GM12878 (cell line): Measurements from ENCODE around the gene COL26A1. TPM values are rescaled to one million over a fixed set of nuclear protein-coding genes. Genes with fewer than 3 reads are reported as not detected.

ENCODE experiments used
- ATAC-seq: fragments of 200-7000 bp; cut with Tn5 transposase; 3 replicates; pipeline ENCODE4 v1.9.1; 2020; ENCODE audit warnings: mild to moderate bottlenecking, moderate library complexity
- BruUV-seq: library from RNA; stranded (reverse); fragments of 400-500 nt; replicated peaks from 2 replicates; lab custom pipeline; 2021; lab: Mats Ljungman, UMichigan
- CTCF ChIA-PET: fragments of 300-600 bp; sonication (Branson Sonifier 250); formaldehyde crosslinking; extraction: SDS; loops from one replicate; lab custom pipeline; 2021; ENCODE audit warnings: inconsistent platforms; lab: Yijun Ruan, JAX
- POLR2A ChIA-PET: fragments of 350-600 bp; formaldehyde crosslinking; extraction: SDS; loops from one replicate; lab custom pipeline; 2021; ENCODE audit warnings: inconsistent platforms; lab: Charles Lee
- RAD21 ChIA-PET: fragments of 300-600 bp; sonication (Branson Sonifier 250); formaldehyde crosslinking; loops from one replicate; lab custom pipeline; 2023; ENCODE audit warnings: antibody characterized with exemption; ENCODE audit not compliant: unreplicated experiment; lab: Charles Lee
- SMC1A ChIA-PET: fragments of 300-600 bp; sonication (Branson Sonifier 250); formaldehyde crosslinking; loops from one replicate; lab custom pipeline; 2023; ENCODE audit not compliant: unreplicated experiment, uncharacterized antibody; lab: Charles Lee
- DNase-seq: peaks from one replicate; pipeline ENCODE4 v3.0.0-alpha.2; 2011; ENCODE audit warnings: low read depth, low spot score
- FAIRE-seq: peaks from 3 replicates; lab custom pipeline; 2011; peaks lifted over from hg19 to GRCh38; lab: Jason Lieb, UNC
- H2AFZ ChIP-seq: 2 replicates; pipeline ENCODE4 v1.6.0; 2011; ENCODE audit warnings: low read depth, low read length, control low read depth; ENCODE audit not compliant: control insufficient read depth
- H3K27ac ChIP-seq: 2 replicates; pipeline ENCODE4 v1.5.1; 2011; ENCODE audit warnings: control low read depth; ENCODE audit not compliant: control insufficient read depth, insufficient read depth
- H3K27me3 ChIP-seq, 2 experiments: replicated peaks in 1 of 2; 2 replicates each; pipeline versions ENCODE4 v1.6.0 to v1.6.1; 2011; ENCODE audit warnings: low read length in 1 of 2; ENCODE audit not compliant: control insufficient read depth in 2 of 2, insufficient read depth in 2 of 2
- H3K36me3 ChIP-seq, 2 experiments: 2 replicates each; pipeline ENCODE4 v1.5.1; 2011; ENCODE audit warnings: low read length in 1 of 2; ENCODE audit not compliant: control insufficient read depth in 2 of 2, insufficient read depth in 2 of 2
- H3K4me1 ChIP-seq: 2 replicates; pipeline ENCODE4 v1.6.1; 2011; ENCODE audit warnings: mild to moderate bottlenecking, low read length, moderate library complexity, mixed read lengths; ENCODE audit not compliant: control insufficient read depth, insufficient read depth
- H3K4me2 ChIP-seq: 2 replicates; pipeline ENCODE4 v1.6.0; 2011; ENCODE audit warnings: control low read depth; ENCODE audit not compliant: control insufficient read depth, insufficient read depth
- H3K4me3 ChIP-seq: fragments of 200-600 bp; sonication (generic); 2 replicates; pipeline ENCODE4 v1.5.1; 2016
- H3K79me2 ChIP-seq: 2 replicates; pipeline ENCODE4 v1.6.0; 2011; ENCODE audit warnings: low read length; ENCODE audit not compliant: control insufficient read depth, insufficient read depth
- H3K9ac ChIP-seq: 2 replicates; pipeline ENCODE4 v1.8.0; 2011; ENCODE audit warnings: low read length, control low read depth, mixed read lengths; ENCODE audit not compliant: control insufficient read depth, insufficient read depth
- H3K9me3 ChIP-seq: replicated peaks from 3 replicates; pipeline ENCODE4 v1.5.1; 2011; ENCODE audit warnings: mild to moderate bottlenecking, low read length; ENCODE audit not compliant: control insufficient read depth, insufficient read depth
- H4K20me1 ChIP-seq: 2 replicates; pipeline ENCODE4 v1.6.0; 2011; ENCODE audit not compliant: control insufficient read depth, insufficient read depth
- GABPA ChIP-seq: IDR thresholded peaks from 2 replicates; pipeline ENCODE4 v1.6.1; 2014; ENCODE audit warnings: antibody characterized with exemption, low read depth, mild to moderate bottlenecking, inconsistent platforms
- HDGF ChIP-seq: fragments of 450-650 bp; IDR thresholded peaks from 2 replicates; pipeline ENCODE4 v1.6.1; 2016; ENCODE audit warnings: antibody characterized with exemption
- KDM1A ChIP-seq: fragments of 200-600 bp; sonication (generic); IDR thresholded peaks from 2 replicates; pipeline ENCODE4 v1.6.1; 2016; ENCODE audit warnings: borderline replicate concordance
- POU2F2 ChIP-seq: IDR thresholded peaks from 3 replicates; pipeline ENCODE4 v1.6.1; 2011; ENCODE audit warnings: low read depth, mild to moderate bottlenecking, low read length, borderline replicate concordance
- SMAD5 ChIP-seq: IDR thresholded peaks from 2 replicates; pipeline ENCODE4 v1.6.1; 2016; ENCODE audit warnings: antibody characterized with exemption, low read depth
- SMC3 ChIP-seq: IDR thresholded peaks from 2 replicates; pipeline ENCODE4 v1.6.1; 2011; ENCODE audit warnings: low read length, improper control_type of control experiment, borderline replicate concordance
- SUPT20H ChIP-seq: IDR thresholded peaks from 2 replicates; pipeline ENCODE4 v1.6.1; 2011; ENCODE audit warnings: low read depth, mild to moderate bottlenecking, low read length, moderate library complexity, borderline replicate concordance; ENCODE audit not compliant: control insufficient read depth
- ZNF207 ChIP-seq: fragments of 450-650 bp; IDR thresholded peaks from 2 replicates; pipeline ENCODE4 v1.6.1; 2014; ENCODE audit warnings: antibody characterized with exemption, mild to moderate bottlenecking, borderline replicate concordance
- WGBS: methylation state at CpG from one replicate; pipeline ENCODE4 v1.1.6; 2016; ENCODE audit warnings: low lambda C conversion rate; ENCODE audit not compliant: insufficient replicate concordance, insufficient coverage; ENCODE audit errors: missing lambda C conversion rate; 5-methylcytosine and 5-hydroxymethylcytosine counted together
- in situ Hi-C: fragments of 300-500 bp; cut with MboI; formaldehyde crosslinking; loops from 9 replicates; pipeline ENCODE4 v1.14.3; 2018; ENCODE audit warnings: mixed read lengths
- intact Hi-C: fragments of 100-400 bp; cut with micrococcal nuclease; formaldehyde crosslinking; loops from one replicate; pipeline ENCODE4 v1.14.2; 2022; ENCODE audit not compliant: unreplicated experiment
- polyA plus RNA-seq, 11 experiments: library from polyadenylated mRNA; depleted of rRNA in 4 of 11; unstranded in 6 of 11; stranded (reverse) in 5 of 11; fragments of >200 nt; fragmentation: Nextera tagmentation in 4 of 11; fragmentation: Illumina TruSeq in 1 of 11; extraction: Ambion mirVana in 4 of 11; extraction: Trizol in 1 of 11; gene quantifications; 1 replicate in 1 of 11; 2 replicates in 10 of 11; pipeline versions ENCODE4 v1.2.1 to v1.2.3, GENCODE V29; 2011 to 2016; ENCODE audit warnings: inconsistent platforms in 2 of 11, missing spikeins in 2 of 11, low read depth in 1 of 11
- total RNA-seq, 4 experiments: library from RNA; depleted of rRNA in 3 of 4; stranded (reverse); fragments of >200 nt in 3 of 4; fragmentation: Illumina TruSeq in 1 of 4; extraction: Trizol in 1 of 4; gene quantifications; 2 replicates each; pipeline versions ENCODE4 v1.2.1 to v1.2.3, GENCODE V29; 2013 to 2021
- TF ChIP-seq, protein P1 (sequence below): fragments of 450-650 bp; IDR thresholded peaks from 2 replicates; pipeline ENCODE4 v1.6.1; 2017; ENCODE audit warnings: antibody characterized with exemption, mild to moderate bottlenecking, moderate library complexity
- TF ChIP-seq, protein P2 (sequence below): fragments of 450-650 bp; IDR thresholded peaks from 2 replicates; pipeline ENCODE4 v1.6.1; 2018; ENCODE audit warnings: mild to moderate bottlenecking, low read depth, moderate library complexity; ENCODE audit not compliant: partially characterized antibody
- TF ChIP-seq, protein P3 (sequence below): fragments of 450-650 bp; IDR thresholded peaks from 2 replicates; pipeline ENCODE4 v1.6.1; 2018; ENCODE audit warnings: borderline replicate concordance, mild to moderate bottlenecking; ENCODE audit not compliant: partially characterized antibody

Gene COL26A1
- total and polyA plus RNA-seq, 10 of the 15 experiments (the other 5 are each of a cell fraction or from before 2014, with no cell fraction given), result 0.08 TPM; not detected in 9

DNA sequence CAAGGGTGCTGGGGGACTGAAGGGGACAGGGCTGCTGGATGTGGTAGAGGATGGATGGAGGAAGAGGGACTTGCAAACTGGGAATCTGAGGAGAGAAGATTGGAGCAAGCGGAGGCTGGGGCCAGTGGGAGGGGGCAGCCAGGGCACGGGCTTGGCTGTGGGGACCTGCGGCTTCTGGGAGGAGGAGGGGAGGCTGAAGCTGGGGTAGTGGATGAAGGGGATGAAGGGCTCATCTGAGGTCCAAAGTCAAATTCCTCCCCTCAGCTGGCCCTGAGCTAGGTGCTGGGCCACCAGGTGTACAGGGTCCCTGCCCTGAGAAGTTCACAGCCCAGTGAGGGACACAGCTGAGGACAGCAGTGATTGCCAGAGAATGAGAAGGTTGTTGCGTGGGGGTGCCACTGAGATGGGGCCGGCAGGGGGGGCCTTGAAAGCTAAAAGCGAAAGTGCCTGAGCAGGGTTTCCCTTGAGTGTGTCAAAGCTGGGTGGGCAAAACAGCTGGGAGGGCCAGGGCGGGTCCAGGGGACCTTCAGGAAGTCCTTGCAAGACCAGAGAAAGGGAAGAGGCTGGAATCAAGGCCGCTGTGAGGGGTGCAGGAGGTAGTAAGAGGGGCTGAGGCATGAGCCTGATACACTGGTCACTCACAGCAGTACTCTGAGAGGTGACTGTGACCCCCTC is 191.2 kb downstream of the COL26A1 start:
- ChIA-PET RAD21 (no interaction called here), POLR2A (no interaction called here), CTCF (no interaction called here)
- no peak for DNase-seq
- no peaks in the 10 kb centered on the region for H3K9me3 ChIP-seq
- H3K4me3 ChIP-seq, result no peak overlapping the region
- BruUV-seq, result no TSS peak
- intact Hi-C loops (no loop called here), in situ Hi-C loops (no loop called here)
- no peaks in the 10 kb centered on the region for H3K79me2 ChIP-seq
- FAIRE-seq, result no peak
- H3K36me3 ChIP-seq, result no peaks in the 10 kb centered on the region
- WGBS, result 36% methylated on average over 7 of the region's 8 CpGs
- H3K9ac ChIP-seq, result no peak overlapping the region
- H4K20me1 ChIP-seq, result no peaks in the 10 kb centered on the region
- H3K27me3 ChIP-seq, result no peaks in the 10 kb centered on the region
- ATAC-seq, result no peak
- no peak overlapping the region for H2AFZ ChIP-seq
- H3K4me2 ChIP-seq, result no peak overlapping the region
- TF ChIP-seq, protein P1, sequence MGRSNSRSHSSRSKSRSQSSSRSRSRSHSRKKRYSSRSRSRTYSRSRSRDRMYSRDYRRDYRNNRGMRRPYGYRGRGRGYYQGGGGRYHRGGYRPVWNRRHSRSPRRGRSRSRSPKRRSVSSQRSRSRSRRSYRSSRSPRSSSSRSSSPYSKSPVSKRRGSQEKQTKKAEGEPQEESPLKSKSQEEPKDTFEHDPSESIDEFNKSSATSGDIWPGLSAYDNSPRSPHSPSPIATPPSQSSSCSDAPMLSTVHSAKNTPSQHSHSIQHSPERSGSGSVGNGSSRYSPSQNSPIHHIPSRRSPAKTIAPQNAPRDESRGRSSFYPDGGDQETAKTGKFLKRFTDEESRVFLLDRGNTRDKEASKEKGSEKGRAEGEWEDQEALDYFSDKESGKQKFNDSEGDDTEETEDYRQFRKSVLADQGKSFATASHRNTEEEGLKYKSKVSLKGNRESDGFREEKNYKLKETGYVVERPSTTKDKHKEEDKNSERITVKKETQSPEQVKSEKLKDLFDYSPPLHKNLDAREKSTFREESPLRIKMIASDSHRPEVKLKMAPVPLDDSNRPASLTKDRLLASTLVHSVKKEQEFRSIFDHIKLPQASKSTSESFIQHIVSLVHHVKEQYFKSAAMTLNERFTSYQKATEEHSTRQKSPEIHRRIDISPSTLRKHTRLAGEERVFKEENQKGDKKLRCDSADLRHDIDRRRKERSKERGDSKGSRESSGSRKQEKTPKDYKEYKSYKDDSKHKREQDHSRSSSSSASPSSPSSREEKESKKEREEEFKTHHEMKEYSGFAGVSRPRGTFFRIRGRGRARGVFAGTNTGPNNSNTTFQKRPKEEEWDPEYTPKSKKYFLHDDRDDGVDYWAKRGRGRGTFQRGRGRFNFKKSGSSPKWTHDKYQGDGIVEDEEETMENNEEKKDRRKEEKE, result no peak
- TF ChIP-seq SUPT20H, result no peak
- no peak for TF ChIP-seq HDGF
- TF ChIP-seq, protein P2, sequence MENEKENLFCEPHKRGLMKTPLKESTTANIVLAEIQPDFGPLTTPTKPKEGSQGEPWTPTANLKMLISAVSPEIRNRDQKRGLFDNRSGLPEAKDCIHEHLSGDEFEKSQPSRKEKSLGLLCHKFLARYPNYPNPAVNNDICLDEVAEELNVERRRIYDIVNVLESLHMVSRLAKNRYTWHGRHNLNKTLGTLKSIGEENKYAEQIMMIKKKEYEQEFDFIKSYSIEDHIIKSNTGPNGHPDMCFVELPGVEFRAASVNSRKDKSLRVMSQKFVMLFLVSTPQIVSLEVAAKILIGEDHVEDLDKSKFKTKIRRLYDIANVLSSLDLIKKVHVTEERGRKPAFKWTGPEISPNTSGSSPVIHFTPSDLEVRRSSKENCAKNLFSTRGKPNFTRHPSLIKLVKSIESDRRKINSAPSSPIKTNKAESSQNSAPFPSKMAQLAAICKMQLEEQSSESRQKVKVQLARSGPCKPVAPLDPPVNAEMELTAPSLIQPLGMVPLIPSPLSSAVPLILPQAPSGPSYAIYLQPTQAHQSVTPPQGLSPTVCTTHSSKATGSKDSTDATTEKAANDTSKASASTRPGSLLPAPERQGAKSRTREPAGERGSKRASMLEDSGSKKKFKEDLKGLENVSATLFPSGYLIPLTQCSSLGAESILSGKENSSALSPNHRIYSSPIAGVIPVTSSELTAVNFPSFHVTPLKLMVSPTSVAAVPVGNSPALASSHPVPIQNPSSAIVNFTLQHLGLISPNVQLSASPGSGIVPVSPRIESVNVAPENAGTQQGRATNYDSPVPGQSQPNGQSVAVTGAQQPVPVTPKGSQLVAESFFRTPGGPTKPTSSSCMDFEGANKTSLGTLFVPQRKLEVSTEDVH, result no peak
- no peak for TF ChIP-seq POU2F2
- no peak for TF ChIP-seq SMC3
- TF ChIP-seq GABPA, result no peak
- no peak for TF ChIP-seq KDM1A
- TF ChIP-seq SMAD5, result no peak
- no peak for TF ChIP-seq ZNF207
- TF ChIP-seq, protein P3, sequence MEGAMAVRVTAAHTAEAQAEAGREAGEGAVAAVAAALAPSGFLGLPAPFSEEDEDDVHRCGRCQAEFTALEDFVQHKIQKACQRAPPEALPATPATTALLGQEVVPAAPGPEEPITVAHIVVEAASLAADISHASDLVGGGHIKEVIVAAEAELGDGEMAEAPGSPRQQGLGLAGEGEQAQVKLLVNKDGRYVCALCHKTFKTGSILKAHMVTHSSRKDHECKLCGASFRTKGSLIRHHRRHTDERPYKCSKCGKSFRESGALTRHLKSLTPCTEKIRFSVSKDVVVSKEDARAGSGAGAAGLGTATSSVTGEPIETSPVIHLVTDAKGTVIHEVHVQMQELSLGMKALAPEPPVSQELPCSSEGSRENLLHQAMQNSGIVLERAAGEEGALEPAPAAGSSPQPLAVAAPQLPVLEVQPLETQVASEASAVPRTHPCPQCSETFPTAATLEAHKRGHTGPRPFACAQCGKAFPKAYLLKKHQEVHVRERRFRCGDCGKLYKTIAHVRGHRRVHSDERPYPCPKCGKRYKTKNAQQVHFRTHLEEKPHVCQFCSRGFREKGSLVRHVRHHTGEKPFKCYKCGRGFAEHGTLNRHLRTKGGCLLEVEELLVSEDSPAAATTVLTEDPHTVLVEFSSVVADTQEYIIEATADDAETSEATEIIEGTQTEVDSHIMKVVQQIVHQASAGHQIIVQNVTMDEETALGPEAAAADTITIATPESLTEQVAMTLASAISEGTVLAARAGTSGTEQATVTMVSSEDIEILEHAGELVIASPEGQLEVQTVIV, result no peak
- TF ChIP-seq, all 136 proteins: peak for 0
- SMC1A ChIA-PET, result no interaction called here
- Histone ChIP-seq H3K4me1 (no peaks in the 10 kb centered on the region), H3K27ac (no peak overlapping the region)
